ENCODE data around the gene GJD3.

DNA sequence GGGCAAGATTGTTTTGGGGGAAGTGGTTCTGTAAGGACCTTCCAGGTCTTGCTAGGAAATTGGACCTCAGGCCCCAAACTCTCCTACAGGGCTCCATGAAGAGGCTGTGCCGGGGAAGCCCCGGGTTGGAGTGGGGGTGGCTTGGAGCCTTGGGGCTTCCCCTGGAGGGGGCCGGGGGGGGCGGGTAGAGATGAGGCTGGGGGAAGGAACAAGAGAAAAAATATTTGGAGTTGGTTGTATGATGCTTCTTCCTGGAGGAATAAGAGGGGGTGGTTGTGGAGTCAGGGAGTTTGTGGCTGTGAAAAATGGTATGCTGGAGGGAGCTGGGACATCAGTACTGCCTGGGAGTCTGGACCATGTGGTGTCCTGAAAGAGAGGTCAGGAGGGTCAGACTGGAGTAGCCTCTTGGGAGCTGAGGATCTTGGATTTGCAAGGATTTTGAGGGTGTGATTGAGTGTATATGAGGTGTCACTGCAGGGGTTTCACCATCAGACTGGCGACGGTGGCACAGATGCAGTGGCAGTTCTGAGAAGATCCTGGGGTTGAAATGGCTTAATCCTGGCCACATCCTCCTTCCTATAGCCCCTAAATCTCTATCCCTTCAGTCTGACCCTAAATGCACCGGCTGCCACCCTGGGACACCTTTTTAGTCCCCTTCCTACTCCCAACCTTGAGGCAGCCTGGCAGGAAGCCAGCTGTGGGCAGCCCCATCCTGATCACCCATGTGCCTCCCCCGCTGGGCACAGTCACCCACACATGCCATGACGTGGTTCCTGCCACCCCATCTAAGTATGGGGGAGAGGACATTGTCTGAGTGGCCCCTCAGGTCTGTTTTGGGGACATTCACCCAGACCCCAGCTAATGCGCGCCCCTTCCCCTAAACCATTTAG is 44.6 kb downstream of the GJD3 start:
- TF ChIP-seq, protein P1, sequence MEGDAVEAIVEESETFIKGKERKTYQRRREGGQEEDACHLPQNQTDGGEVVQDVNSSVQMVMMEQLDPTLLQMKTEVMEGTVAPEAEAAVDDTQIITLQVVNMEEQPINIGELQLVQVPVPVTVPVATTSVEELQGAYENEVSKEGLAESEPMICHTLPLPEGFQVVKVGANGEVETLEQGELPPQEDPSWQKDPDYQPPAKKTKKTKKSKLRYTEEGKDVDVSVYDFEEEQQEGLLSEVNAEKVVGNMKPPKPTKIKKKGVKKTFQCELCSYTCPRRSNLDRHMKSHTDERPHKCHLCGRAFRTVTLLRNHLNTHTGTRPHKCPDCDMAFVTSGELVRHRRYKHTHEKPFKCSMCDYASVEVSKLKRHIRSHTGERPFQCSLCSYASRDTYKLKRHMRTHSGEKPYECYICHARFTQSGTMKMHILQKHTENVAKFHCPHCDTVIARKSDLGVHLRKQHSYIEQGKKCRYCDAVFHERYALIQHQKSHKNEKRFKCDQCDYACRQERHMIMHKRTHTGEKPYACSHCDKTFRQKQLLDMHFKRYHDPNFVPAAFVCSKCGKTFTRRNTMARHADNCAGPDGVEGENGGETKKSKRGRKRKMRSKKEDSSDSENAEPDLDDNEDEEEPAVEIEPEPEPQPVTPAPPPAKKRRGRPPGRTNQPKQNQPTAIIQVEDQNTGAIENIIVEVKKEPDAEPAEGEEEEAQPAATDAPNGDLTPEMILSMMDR (conservative IDR thresholded peaks at IDR 0.05; ENCODE audit: low read depth in 2 of 2), result no peak
- TF ChIP-seq ZNF331 (CRISPR knock-in tag; IDR thresholded peaks at IDR 0.05; ENCODE audit: low read depth) (no peak), POLR2AphosphoS5 (IDR thresholded peaks at IDR 0.05; ENCODE audit: low read depth) (no peak)

Data from GM23338 (cell line).